ENCODE results near the gene PCBP3. TPM values are rescaled to one million over a fixed set of nuclear protein-coding genes. Genes with fewer than 3 reads are reported as not detected.

PCBP3 gene
- total and polyA plus RNA-seq, 10 of the 15 experiments (the other 5 are each of a cell fraction or from before 2014, with no cell fraction given), result 0.09 to 1.3 (median 0.46) TPM; not detected in 3

DNA sequence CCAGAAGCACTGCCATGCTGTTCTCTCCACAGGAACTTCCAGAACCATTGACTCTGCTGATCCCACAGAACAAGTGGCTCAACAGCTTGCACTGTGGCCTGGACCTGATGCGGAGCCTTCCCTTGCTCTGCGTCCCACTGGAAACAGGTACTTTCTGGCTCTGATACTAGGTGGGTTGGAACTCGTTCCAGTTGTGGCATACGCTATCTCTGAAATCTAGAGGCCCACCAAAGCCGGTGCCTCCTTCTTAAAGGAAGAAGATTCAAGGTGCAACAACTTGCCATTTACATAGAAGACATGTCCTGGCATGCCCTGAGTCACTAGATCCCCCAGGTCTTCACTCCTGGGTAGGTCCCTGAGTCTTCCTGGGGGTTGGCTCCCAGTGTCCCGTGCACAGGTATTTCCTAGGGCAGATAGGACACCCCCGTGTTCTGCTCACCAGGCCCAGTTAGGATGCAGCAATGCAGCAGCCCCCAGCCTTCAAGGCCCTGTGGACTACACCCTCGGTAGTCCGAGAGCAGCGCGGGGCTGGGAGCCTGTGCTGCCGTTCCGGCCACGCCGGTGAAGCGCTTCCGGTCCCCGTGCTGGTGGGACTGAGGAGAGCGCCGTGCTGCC lies 10.8 kb upstream of the PCBP3 start:
- no peak overlapping the region for H3K9ac ChIP-seq (ENCODE audit: control insufficient read depth, insufficient read depth, low read length)
- no peaks in the 10 kb centered on the region for H4K20me1 ChIP-seq (ENCODE audit: control insufficient read depth, insufficient read depth)
- no peak overlapping the region for H3K27ac ChIP-seq (ENCODE audit: control insufficient read depth, insufficient read depth)
- POLR2A ChIA-PET, result interaction anchor here (1.4 kb wide), 1 partner anchor 14 kb away, joined by 4 read pairs; no protein-coding TSS in a partner anchor
- no peaks in the 10 kb centered on the region for H3K79me2 ChIP-seq (ENCODE audit: control insufficient read depth, insufficient read depth, low read length)
- no peaks in the 10 kb centered on the region for H3K27me3 ChIP-seq (replicated peaks in 1 of 2; ENCODE audit: control insufficient read depth in 2 of 2, insufficient read depth in 2 of 2, low read length in 1 of 2)
- BruUV-seq (replicated peaks), result no TSS peak
- no peak overlapping the region for H3K4me3 ChIP-seq
- RAD21 ChIA-PET (ENCODE audit: unreplicated experiment), result interaction anchor here (1.7 kb wide), 1 partner anchor 8 kb away, joined by 5 read pairs; no protein-coding TSS in a partner anchor
- peaks cover 14% of the 10 kb centered on the region for H3K4me1 ChIP-seq (ENCODE audit: control insufficient read depth, insufficient read depth, low read length)
- DNase-seq (ENCODE audit: low read depth, low spot score) (no peak), FAIRE-seq (no peak), ATAC-seq (no peak)
- H3K9me3 ChIP-seq (replicated peaks; ENCODE audit: control insufficient read depth, insufficient read depth, low read length), result no peaks in the 10 kb centered on the region; the same call in 2 of the 3 replicates
- no peaks in the 10 kb centered on the region for H3K36me3 ChIP-seq (ENCODE audit: control insufficient read depth in 2 of 2, insufficient read depth in 2 of 2, low read length in 1 of 2)
- peak overlapping the region; percentile 41 for H3K4me2 ChIP-seq (ENCODE audit: control insufficient read depth, insufficient read depth)
- SMC1A ChIA-PET (ENCODE audit: uncharacterized antibody, unreplicated experiment), result interaction anchor here (1.1 to 1.3 kb wide), 3 partner anchors 8 to 13 kb away, joined by 3 to 4 read pairs (median 3); no protein-coding TSS in a partner anchor
- 90% methylated on average over 19 of the region's 20 CpGs for WGBS (ENCODE audit: insufficient coverage, insufficient replicate concordance, low lambda C conversion rate, missing lambda C conversion rate)
- CTCF ChIA-PET, result interaction anchor here (1.0 kb wide), 1 partner anchor 37 kb away, joined by 3 read pairs; no protein-coding TSS in a partner anchor
- intact Hi-C loops (cut with micrococcal nuclease; ENCODE audit: unreplicated experiment), result no loop called here
- in situ Hi-C loops (cut with MboI), result no loop called here
- no peak overlapping the region for H2AFZ ChIP-seq (ENCODE audit: control insufficient read depth, low read depth, low read length)
- TF ChIP-seq IKZF2 (IDR thresholded peaks at IDR 0.05) (no peak), LARP7 (IDR thresholded peaks at IDR 0.05) (no peak), ZNF687 (IDR thresholded peaks at IDR 0.05) (0 out of 2 replicates have a peak, but pooled peaks have one; percentile 2)

Measured in GM12878 (cell line).